HL-60 (cell line): ENCODE results near the gene MAP7D1.

Experiments
- GABPA ChIP-seq: IDR thresholded peaks from 2 replicates; pipeline ENCODE4 v1.6.1; 2012; ENCODE audit warnings: low read depth
- REST ChIP-seq: IDR thresholded peaks from 2 replicates; pipeline ENCODE4 v1.6.1; 2012; ENCODE audit warnings: low read depth; ENCODE audit not compliant: insufficient replicate concordance
- TF ChIP-seq, protein P1 (sequence below): IDR thresholded peaks from one replicate; pipeline ENCODE4 v1.5.1; 2011; ENCODE audit warnings: low read length, control low read depth, inconsistent platforms; ENCODE audit not compliant: insufficient read depth

- TF ChIP-seq REST: peak; percentile 21
- TF ChIP-seq, protein P1, sequence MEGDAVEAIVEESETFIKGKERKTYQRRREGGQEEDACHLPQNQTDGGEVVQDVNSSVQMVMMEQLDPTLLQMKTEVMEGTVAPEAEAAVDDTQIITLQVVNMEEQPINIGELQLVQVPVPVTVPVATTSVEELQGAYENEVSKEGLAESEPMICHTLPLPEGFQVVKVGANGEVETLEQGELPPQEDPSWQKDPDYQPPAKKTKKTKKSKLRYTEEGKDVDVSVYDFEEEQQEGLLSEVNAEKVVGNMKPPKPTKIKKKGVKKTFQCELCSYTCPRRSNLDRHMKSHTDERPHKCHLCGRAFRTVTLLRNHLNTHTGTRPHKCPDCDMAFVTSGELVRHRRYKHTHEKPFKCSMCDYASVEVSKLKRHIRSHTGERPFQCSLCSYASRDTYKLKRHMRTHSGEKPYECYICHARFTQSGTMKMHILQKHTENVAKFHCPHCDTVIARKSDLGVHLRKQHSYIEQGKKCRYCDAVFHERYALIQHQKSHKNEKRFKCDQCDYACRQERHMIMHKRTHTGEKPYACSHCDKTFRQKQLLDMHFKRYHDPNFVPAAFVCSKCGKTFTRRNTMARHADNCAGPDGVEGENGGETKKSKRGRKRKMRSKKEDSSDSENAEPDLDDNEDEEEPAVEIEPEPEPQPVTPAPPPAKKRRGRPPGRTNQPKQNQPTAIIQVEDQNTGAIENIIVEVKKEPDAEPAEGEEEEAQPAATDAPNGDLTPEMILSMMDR: peak; percentile 15
- 0 out of 2 replicates have a peak, but pooled peaks have one; percentile 41 for TF ChIP-seq GABPA
Measured at GRCh38 chr1:36208978-36209703, 53.2 kb downstream of the MAP7D1 start.
